ENCODE measurements around the gene AIP.

The AIP gene

DNA sequence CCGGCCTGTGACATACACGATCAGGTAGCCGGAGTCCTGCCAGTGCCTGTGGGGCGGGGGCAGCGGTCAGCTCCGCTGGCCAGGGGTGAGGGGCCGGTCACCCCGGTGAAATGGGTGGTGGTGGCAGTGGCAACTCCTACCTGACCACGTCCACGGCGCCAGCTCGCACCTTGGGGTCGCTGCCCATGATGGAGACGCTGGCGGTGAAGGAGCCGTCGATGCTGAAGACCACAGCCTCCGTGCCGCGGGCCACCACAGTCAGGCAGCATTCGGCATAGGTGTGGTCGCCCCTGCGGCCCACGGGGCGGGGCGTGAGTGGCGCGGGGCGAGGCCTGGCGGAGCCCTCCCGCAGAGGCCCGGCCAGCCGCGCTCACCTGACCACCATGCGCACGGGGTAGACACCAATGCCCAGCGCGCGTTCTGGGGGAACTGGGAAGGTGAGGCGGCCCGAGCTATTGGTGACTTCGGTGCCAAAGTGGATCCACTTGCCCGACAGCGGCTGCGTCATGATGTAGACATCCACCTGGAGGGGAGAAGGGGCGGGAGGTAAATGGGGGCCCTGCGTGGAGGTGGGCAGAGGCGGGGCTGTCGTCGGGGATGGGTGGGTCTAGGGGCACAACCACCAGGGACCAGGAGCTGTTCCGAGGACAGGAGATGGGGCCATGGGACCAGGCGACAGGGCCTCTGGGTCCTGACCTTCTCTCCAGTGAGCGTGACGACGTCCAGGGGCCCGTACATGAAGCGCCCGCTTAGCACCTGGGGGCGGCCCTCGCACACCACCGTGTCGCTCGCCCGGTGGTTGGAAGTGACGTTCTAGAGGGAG lies 10.9 kb downstream of the AIP start:
- no peak for DNase-seq (ENCODE audit: low spot score)

DNA sequence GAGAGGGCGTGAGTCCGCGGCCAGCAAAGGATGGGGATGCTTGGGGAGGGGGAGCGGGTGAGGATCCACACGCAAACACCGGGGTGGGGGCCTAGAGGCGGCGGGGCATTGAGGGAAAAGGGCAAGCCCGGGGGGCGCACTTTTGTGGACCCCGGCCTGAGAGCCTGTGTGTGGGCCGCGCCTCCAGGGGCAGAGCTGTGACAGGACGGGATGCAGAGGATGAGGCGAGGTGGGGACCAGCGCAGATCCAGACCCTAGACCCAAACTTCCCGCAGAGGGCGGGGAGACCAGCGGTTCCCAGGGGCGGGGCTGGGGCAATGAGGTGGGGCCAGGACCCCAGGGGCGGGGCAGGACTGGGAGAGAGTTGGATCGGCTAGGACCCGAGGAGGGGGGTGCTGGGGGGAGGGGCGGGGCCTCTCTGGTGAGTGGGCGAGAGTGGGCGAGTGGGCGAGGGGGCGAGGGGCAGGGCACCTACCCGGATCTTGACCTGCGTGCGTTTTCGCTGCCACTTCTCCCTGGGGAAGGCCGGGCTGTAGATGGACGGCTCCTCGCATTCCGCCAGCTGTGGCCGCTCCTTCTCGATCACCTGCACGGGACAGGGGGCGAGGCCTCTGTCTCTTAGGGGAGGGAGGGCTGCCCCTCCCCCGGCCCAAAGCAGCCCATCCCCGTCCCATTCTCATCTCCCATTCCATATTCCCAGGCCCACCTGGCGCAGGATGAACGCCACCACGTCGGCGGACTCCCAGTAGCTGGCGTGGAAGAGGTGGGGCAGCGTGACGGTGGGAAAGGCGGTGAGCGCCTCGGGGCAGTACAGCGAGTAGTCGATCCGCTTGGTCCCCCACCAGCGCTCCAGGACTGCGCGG lies 11.8 kb downstream of the AIP start:
- DNase-seq (ENCODE audit: low spot score) = peak; percentile 63

DNA sequence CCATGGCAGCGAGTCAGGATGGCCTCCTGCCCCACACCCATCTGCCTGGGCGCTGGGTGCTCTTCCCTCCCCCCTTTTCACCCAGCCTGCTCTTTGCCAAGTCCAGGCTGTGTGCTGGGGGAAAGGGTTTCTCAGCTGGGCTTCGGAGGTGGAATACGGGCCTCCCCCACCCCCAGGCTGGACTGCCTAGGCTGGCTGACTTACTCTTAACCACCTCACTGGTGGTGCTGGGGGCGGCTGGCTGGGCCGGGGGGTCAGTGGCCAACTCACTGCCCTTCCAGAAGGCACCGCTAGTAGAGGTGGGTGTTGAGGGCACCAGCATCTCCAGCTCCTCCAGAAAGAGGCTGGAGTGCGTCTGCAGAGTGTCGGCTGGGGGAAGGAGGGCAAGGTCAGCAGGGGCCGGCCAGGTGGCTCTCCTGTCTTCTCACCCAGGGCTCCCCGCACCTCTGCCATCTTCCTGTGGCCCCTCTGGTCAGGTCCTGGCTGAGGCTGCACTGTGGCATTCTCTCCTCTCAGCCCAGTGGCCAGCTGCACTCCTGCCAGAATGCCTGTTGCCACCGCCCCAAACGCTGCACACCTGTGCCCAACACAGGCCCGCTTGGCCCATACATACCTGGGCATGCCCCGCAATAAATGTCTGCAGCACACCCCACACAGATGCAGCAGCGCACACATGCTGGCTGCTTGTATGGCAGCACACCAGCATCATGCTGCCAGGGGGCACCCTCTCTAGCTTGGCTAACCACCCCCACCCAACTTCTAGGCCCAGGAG lies 12.6 kb downstream of the AIP start:
- peak; percentile 67 for DNase-seq (ENCODE audit: low spot score)

DNA sequence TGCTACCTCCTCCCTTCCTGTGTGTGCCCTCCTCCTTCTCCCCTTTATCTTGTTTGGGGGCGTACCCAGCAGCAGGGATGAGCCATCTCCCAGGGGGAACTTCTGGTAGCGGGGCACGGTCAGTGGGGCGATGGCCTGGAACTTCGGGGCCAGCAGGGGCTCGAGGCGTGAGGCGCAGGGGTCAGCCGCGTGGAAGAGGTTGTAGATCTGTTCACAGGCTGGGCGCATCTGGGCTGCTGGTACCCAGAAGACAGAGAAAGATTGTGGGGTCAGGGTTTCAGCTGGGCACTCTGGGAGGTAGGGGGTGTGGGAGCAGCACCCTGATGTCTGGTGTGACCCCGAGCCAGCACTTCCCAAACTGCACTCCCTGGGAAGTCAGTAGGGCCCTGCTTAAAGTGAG lies 13.3 kb downstream of the AIP start:
- DNase-seq (ENCODE audit: low spot score) = peak; percentile 56

DNA sequence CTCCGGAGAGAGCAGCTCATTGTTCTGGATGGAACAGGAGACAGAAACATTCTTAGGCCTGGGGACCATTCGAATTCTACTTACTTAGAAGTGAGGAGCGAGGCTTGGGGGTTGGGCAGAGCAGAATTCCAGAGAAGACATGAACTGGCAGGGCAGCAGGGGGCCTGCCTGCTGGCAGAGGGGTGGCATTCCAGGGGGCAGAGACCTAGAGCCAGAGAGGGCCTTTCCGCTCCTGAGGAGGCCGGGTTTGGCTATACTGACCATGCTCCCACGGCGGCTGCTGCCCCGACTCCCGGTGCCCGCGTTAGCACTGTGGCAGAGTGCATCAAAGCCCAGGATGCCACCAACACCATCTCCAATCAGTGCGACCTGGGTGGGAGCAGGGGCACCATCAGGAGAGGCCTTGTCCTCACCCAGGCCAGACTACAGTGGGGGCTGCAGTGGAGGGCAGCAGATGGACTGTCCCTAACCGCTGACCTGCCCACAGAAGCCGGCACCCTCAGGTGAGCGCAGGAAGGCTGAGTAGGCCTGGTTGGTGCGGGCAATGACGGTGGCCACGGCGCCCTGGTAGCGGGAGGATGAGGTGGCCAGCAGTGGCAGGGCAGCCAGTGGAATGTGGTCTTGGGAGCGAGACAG lies 14.9 kb downstream of the AIP start:
- DNase-seq (ENCODE audit: low spot score) = no peak

DNA sequence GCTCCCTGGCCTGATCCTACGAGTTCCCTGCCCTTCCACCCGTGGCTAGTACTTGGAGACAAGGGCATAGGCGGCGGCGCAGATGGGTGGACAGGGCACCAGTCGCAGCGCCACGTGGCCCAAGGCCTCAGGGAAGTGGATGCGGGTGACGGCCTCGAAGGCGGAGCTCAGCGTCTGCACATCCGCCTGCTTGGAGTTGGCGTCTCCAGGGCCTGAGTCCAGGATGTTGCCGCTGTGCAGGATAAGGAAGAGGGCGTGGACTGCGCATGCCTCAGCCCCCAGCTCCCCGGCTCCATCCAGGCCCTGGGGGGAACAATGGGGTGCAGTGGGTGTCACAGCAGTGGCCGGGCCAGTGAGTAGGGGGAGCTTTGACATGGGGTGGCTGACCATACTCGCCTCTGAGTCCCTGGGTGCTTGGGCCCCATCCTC lies 15.7 kb downstream of the AIP start:
- no peak for DNase-seq (ENCODE audit: low spot score)

DNA sequence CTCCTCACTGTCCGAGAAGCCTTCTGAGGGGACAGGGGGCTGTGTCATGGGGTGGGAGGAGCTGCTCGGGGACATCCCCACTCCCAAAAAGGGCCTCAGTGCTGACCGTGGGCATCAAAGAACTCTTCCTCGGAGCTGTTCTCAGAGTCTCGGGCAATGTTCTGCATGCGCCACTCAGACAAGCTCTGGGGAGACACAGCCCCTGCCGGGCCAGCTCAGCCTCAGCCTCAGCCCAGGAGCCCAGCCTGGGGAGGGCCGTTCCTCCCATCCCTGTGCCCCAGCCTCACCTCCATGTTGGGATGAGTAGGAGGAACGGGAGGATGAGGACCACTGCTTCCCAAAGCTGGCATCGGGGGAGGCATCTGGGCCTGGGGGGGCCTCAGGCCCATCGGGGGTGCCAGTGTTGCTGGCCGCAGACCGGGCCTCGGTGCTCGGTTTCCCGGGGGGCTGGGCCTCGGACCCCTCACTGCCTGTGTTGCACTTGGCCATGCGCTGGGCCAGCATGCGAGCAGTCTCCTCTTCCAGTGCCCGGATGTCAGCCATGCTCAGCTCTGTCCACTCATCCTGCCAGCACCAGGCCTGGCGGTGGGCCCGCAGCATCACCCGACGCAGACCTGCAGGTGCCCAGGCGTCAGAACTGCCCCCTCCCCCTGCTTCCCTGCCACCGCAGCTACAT lies 17.1 kb downstream of the AIP start:
- no peak for DNase-seq (ENCODE audit: low spot score)

DNA sequence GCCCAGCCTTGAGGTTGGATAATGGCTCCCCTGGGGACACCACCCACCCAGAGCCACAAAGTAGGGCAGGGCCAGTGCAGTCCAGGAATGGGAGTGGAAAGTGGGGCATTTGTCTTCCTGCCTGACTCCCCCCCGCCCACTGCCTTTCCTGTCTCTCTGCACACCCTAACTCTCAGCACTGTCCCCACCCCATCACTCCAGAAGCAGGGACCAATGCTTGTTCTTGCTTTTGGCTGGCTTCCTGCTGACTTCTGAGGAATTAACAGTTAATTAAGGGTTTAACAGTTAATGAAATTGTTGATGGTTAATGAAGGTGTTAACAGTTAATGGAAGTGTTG lies 17.6 kb downstream of the AIP start:
- no peak for DNase-seq (ENCODE audit: low spot score)

DNA sequence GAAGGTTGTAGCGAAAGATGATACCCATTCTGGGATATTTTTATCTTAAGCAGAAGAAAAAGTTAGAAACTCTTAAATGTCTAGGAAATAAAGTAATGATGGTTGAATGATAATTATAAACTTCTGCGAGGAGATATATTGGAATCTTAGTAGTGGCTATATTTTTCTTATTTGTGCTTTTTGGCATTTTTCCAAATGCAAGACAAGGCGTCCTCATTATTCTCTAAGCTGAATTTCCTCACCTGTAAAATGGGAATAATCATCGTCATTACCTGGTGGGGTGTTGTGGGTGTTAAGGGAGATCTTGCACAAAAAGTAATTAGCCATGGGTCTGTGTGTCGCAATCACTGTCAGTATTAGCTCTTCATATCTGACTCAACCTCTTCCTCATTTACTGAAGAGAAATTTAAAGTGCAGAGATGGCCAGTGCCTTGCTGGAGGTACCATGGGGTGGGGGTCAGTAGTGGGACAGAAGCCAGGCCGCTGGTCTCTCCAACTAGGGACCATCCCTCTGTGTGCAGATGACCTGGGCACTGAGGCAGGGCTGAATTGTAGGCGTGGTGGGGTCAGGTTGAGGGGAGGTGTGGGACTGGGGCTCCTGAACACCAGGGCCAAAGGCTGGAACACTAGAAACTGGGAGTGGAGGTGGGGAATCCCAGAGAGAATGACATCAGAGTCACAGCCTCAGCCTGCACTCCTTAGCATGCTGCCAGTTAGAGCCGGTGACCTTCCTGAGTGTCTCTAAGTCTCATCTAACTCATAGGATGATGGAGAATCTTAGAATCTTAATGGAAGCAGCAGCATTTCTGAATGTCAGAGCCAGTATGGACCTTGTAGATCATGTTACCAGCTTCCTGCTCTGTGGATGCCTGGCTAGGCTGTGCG lies 18.2 kb downstream of the AIP start:
- peak; percentile 76 for DNase-seq (ENCODE audit: low spot score)

DNA sequence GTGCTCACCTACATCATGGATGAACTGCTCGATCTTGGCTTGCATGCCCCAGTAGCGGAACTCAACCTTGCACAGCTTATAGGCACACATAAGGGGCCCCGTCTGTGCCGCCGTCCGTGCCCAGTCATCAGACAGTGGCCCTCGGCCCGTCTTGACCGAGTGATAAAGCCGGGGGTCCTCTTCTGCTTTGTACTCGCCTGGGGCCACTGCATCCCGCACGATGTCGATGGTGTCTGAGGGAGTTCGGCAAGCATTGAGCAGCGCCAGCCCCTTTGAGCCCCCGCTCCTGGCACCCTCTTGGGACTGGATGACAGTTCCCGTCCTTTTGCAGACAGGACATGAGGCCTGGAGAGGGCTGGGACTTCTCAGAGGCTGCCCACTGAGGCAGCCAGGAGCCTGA lies 19.0 kb downstream of the AIP start:
- no peak for DNase-seq (ENCODE audit: low spot score)

DNA sequence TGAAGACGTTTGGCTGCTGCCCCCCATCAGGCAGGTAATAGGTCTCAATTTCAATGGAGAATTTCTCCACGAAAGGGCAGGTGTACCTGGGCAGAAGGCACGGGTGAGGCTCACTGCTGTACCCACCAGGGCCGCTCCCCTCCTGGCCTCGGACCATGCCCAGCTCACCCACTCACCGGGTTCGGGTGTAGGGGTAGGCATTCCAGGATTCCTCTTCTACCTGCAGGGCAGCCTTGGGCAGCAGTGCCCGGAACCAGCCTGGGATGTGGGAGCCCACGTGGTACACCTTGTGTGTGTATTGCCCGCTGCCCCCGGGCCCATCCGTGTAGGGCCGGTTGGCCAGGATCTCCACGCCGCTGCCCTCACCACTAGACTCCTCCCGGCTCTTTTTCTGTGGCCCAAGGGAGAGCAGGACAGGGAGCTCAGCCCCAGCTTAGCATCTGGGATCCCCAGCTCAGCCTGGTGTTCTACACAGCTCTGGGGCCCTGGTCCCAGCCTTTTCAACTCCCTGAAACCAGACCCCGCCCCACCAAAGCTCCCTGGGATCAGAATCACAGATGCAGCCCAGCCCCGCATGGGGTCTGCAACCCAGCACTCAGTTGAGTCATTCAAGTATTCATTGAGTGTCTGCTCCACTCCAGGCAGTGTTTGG lies 19.6 kb downstream of the AIP start:
- no peak for DNase-seq (ENCODE audit: low spot score)

DNA sequence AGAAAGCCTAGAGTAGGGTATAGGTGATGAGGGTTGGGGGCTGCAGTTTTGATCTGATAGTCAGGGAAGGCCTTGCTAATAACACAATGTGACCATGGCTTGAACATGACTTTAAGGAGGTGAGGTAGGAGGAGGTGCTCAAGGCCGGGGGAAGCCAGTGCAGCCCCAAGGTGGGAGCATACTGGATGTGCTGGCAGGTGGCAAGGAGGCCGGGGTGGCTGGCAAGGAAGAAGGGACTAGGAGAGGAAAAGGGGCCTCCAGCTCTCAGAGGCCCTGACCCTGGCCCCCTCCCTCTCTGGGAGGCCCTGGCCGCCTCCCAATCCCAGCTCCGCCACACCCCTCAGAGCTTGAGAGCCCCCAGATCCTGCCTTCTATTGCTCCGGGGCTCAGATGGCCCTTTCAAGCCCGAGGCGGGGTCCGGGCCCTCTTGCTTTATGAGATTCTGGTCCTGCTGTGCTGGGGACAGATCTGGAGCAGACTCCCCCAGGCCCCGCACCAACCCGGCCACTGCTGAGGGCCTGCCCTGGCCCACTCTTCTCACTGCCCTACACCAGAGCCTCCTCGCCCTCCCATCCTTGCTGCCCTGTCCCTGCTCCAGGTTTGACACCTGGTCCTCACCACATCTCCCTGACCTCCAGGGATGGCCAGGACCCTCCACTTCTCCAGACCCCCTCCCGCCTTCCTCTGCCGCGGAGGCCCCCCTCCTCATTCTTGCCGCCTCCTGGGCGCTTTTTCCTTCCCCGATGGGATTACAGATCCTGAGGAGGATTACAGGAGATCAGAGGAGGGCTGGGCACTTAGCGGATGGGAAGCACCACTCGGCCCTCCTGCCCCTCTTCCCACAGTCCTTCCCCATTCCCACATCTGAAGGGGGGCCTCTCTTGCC lies 20.5 kb downstream of the AIP start:
- peak; percentile 76 for DNase-seq (ENCODE audit: low spot score)

DNA sequence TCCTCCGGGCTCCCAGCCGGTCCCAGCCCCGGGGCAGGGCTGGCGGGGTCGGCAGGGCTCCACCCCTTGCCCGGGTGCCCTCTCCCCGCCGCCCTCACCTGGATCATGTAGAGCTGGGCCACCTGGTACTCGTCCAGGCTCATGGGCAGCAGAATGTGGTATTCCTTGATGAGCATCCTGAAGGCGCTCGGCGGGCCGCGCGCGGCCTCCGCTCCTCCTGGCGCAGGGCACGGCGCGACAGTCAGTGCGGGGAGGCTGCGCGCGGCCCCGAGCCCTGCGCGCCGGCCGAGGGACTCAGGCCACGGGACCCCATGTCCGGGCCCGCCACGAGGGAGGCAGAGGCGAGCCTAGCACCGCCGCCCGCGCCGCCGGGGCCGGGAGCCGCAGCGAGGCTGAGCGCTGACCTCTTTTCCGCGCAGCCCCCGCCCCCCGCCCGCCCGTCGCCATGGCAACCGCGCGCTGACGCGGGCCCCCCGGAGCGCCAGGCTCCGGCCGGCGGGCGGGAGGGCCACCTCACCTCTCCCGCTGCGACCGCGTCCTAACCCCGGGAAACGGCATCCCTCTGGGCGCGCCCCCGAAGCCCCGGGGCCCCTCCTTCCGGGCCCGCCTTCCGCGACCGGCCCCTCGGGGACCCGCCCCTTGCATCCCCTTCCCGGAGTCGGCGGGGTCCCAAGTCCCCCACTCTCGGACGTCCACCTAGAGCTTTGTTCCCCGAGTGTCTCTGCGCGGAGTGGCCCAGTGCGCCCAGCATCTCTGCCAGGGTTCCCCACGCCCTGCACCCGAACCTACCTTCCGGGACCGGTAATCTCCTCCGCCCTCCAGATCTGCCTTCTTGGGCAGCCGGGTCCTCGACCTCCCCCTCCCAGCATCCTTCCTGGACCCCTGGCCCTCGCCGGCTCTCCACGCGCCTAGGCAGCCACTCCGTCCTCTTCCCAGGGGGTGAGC lies 21.5 kb downstream of the AIP start:
- DNase-seq (ENCODE audit: low spot score) = peak; percentile 98

DNA sequence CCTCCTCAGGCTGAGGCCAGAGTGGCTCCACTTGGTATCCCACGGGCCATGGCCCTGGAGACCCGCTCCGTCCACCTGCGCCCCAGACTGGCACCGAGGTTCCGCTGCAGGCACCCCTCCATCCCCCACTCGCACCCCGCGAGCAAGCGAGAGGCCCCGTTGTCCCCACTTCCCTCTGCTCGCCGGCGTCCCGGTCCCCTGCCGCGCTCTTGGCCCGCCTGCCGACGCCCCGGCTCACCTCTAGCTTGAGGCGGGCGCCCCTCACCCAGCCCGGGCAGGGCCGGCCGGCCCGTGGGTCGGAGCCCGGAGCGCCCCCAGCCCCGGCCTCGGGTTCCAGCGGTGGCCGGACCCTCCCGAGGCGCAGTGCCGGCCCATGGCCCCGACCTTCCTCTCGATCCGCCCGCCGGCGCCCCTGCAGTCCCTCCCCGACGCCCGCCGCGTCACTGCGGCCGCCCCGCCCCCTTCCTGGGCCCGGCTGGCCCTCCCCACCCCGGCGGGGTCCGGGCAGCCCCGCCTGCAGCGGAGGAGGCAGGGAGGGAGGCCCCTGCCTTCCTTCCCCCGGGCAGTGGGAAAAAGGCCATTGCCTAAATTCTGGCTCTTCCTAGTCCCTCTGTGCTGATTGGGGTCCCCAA lies 22.2 kb downstream of the AIP start, which contains the start of gene PITPNM1:
Gene PITPNM1 (minus strand): TSS at position 414 of the 632 bp plus-strand sequence. CDS start 1,183 bp downstream, outside the sequence.
- DNase-seq (ENCODE audit: low spot score) = peak; percentile 99

DNA sequence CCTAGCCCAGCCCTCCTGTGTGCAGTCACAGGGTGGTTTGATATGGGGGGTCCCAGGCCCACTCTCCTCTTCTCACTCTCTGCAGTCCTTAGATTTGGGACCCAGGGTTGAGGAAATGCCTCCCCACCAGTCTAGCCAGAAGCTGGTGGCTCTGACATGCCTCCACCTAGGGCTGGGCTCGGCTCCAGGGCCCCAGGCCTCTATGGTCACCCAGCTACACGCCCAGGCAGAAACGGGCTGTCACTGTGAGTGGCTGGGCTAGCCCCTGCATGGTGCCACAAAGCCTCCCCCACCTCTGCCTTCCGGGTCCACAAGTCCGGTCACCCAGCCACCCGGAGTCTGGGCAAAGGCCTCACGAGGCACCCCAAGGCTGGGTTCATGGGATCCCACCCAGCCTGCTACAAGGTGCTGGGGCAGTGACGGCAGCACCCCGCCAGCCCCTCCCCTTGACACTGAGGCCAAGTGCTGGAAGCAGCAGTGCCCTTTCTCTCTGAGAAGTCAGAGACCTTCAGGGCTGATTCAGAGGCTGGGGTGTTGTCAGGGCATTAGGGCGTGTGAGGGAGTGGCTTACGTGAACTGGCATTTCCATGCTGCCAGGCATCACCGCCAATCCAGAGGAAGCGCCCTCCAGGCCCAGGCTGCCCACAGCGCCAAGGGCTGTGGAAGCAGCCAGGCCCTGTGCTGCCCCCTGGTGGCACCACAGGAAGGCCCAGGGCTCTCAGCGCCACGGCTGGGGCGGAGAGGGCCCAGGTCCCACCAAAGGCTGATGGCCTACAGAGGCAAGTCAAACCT lies 23.0 kb downstream of the AIP start:
- peak; percentile 100 for DNase-seq (ENCODE audit: low spot score)

DNA sequence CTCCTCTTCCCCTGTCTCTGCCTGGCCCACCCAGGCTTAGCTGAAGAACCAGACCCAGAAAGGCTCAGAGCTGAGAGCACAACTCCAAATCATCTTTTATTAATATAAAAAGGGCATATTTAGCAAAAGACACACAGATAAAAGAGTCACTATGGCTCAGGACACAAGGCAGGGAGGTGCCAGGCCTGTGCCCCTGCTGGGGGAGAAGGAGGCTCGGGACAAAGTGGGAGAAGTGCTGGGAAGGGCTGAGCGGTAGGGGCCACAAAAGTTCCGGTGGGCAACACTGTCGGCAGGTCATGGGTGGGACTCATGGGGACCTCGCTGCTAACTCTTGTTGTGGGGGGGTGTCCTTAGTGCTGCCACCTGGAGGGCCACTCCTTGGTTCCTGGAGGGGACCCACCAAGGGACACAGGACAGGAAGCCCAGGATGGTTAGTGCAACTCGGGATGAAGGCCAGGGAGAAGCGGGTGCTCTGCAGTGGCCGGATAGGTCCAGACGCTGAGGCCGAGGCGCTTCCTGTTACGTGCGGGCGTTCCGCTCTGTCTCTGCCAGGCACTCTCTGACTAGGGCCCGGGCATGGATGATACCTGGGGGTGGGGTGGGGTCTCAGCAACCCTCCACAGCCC lies 23.7 kb downstream of the AIP start:
- no peak for DNase-seq (ENCODE audit: low spot score)
